Adrenal gland (tissue), 12 donors: ENCODE data around the gene SCT. TPM values are rescaled to one million over a fixed set of nuclear protein-coding genes. Genes with fewer than 3 reads are reported as not detected.
"Not testable (repeated sequence)": the region's sequence is repeated elsewhere in the genome, so short reads cannot be mapped to it uniquely, and the experiment has no call there.

Experiments used
- DNase-seq, 7 donors: peaks; one replicate each; pipeline ENCODE4 v3.0.0-alpha.2; 2019 to 2020
- H3K27ac ChIP-seq, 5 donors: fragments of 200-600 bp; sonication (generic) in 4 of 5; 1 replicate in 3 of 5; 2 replicates in 2 of 5; pipeline versions ENCODE4 v1.5.1 to v1.8.0; 2016 to 2020; ENCODE audit warnings: mild to moderate bottlenecking in 1 of 5
- H3K27me3 ChIP-seq: fragments of 200-600 bp; 2 replicates; pipeline ENCODE4 v1.8.0; 2021
- H3K36me3 ChIP-seq, 2 donors: fragments of 200-600 bp; replicated peaks in 1 of 2; 1 replicate in 1 of 2; 2 replicates in 1 of 2; pipeline versions ENCODE4 v1.5.1 to v1.8.0; 2018 to 2022
- H3K4me1 ChIP-seq, 2 donors: fragments of 200-600 bp; replicated peaks in 1 of 2; 1 replicate in 1 of 2; 2 replicates in 1 of 2; pipeline versions ENCODE4 v1.5.1 to v1.8.0; 2018 to 2021
- H3K4me3 ChIP-seq, 4 donors: fragments of 200-600 bp; sonication (generic) in 3 of 4; one replicate each; pipeline ENCODE4 v1.5.1; 2016 to 2018
- H3K9me3 ChIP-seq, 3 donors: fragments of 200-600 bp; sonication (generic) in 1 of 3; replicated peaks in 1 of 3; 1 replicate in 2 of 3; 2 replicates in 1 of 3; pipeline versions ENCODE4 v1.5.1 to v1.8.0; 2016 to 2021
- CTCF ChIP-seq, 6 experiments: fragments of 450-650 bp in 4 of 6; fragments of 200-600 bp in 2 of 6; sonication (generic) in 1 of 6; IDR thresholded peaks; 1 replicate in 5 of 6; 2 replicates in 1 of 6; pipeline versions ENCODE4 v1.5.1 to v1.8.0; 2016 to 2021; ENCODE audit warnings: antibody characterized with exemption in 6 of 6, mild to moderate bottlenecking in 2 of 6, moderate library complexity in 1 of 6
- POLR2A ChIP-seq, 2 donors: fragments of 450-650 bp; IDR thresholded peaks; one replicate each; pipeline ENCODE4 v1.6.1; 2017; ENCODE audit warnings: antibody characterized with exemption in 2 of 2, mild to moderate bottlenecking in 2 of 2, moderate library complexity in 1 of 2
- WGBS, 4 donors: extraction: QIAGEN DNeasy Blood & Tissue Kit in 2 of 4; methylation state at CpG; one replicate each; pipeline versions ENCODE4 v1.1.5 to v1.1.7; 2013 to 2017; 5-methylcytosine and 5-hydroxymethylcytosine counted together
- intact Hi-C, 2 donors: fragments of 100-400 bp; cut with DNase I; formaldehyde crosslinking; loops; one replicate each; pipeline versions ENCODE4 v1.14.1 to v1.15.0; 2022 to 2023
- polyA plus RNA-seq, 3 donors: library from polyadenylated mRNA; stranded (reverse); fragments of 200-250 nt in 2 of 3; fragments of 350-450 nt in 1 of 3; fragmentation: Illumina TruSeq in 1 of 3; extraction: RNeasy Lipid Tissue Mini Kit (QIAGEN cat#74804) in 1 of 3; gene quantifications; one replicate each; pipeline ENCODE4 v1.2.3, GENCODE V29; 2013 to 2014
- total RNA-seq, 9 donors: library from RNA; depleted of rRNA in 4 of 9; stranded (reverse); fragments of >200 nt in 4 of 9; fragments of 120-200 nt in 1 of 9; fragmentation: NEBNext Ultra II Directional in 1 of 9; extraction: Animal tissue kit (Norgen Biotek cat#: 25700) in 1 of 9; gene quantifications; one replicate each; pipeline versions ENCODE4 v1.1.0 to v1.2.4, GENCODE V29; 2013 to 2023
- donor health status: healthy with polysubstance abuse.
- donor health status: Bipolar disorder and iron deficiency.
- donor health status: DM: yes; HTN: yes; CAD: no.
- donor health status: DM: no; HTN: no; CAD: no.
- donor health status: DM: no; HTN: no; CAD: no.
- donor health status: DM: yes; HTN: yes; CAD: no.

Gene SCT
- total and polyA plus RNA-seq, 12 donors = 0.61 to 0.67 TPM; not detected in 10

GRCh38 chr11:650482-650881, 23.5 kb upstream of the SCT start:
- intact Hi-C loops = no loop called here
- TF ChIP-seq CTCF (IDR thresholded peaks at IDR 0.05) = no peak
- no peak for TF ChIP-seq POLR2A (IDR thresholded peaks at IDR 0.05)
- no peaks in the 10 kb centered on the region for H3K4me1 ChIP-seq
- no peak for DNase-seq
- WGBS, 4 donors = 89 to 93% (median 91%) methylated on average over 9 to 10 of the region's 10 CpGs
- H3K27ac ChIP-seq = no peak overlapping the region
- H3K27me3 ChIP-seq = no peaks in the 10 kb centered on the region
- H3K9me3 ChIP-seq = no peaks in the 10 kb centered on the region
- H3K36me3 ChIP-seq = peaks cover 0 to 13% of the 10 kb centered on the region in 2 donors
- no peak overlapping the region for H3K4me3 ChIP-seq

GRCh38 chr11:647672-648158, 20.7 kb upstream of the SCT start:
- WGBS, 4 donors = 88 to 95% (median 93%) methylated on average over 8 to 10 of the region's 14 CpGs
- H3K4me3 ChIP-seq, H3K9me3 ChIP-seq, DNase-seq, intact Hi-C loops, H3K27me3 ChIP-seq, H3K4me1 ChIP-seq, H3K27ac ChIP-seq: not testable (repeated sequence)
- H3K36me3 ChIP-seq = peaks cover 0 to 10% of the 10 kb centered on the region in 2 donors

GRCh38 chr11:646214-646613, 19.2 kb upstream of the SCT start:
- H3K4me3 ChIP-seq = no peak overlapping the region
- WGBS, 4 donors = 85 to 93% (median 87%) methylated on average over 11 to 14 of the region's 14 CpGs
- intact Hi-C loops = no loop called here
- TF ChIP-seq POLR2A (IDR thresholded peaks at IDR 0.05) (no peak), CTCF (IDR thresholded peaks at IDR 0.05) (no peak)
- no peaks in the 10 kb centered on the region for H3K27me3 ChIP-seq
- peaks cover 0 to 12% of the 10 kb centered on the region in 2 donors for H3K36me3 ChIP-seq
- H3K27ac ChIP-seq = no peak overlapping the region
- no peak for DNase-seq
- H3K4me1 ChIP-seq = no peaks in the 10 kb centered on the region
- H3K9me3 ChIP-seq = no peaks in the 10 kb centered on the region

GRCh38 chr11:645536-645935, 18.6 kb upstream of the SCT start:
- no peaks in the 10 kb centered on the region for H3K27me3 ChIP-seq
- H3K27ac ChIP-seq = no peak overlapping the region
- no peaks in the 10 kb centered on the region for H3K9me3 ChIP-seq
- H3K4me1 ChIP-seq = no peaks in the 10 kb centered on the region
- peaks cover 0 to 6% of the 10 kb centered on the region in 2 donors for H3K36me3 ChIP-seq
- WGBS, 4 donors = 87 to 90% (median 88%) methylated on average over 11 to 16 of the region's 16 CpGs
- intact Hi-C loops = no loop called here
- no peak for TF ChIP-seq POLR2A (IDR thresholded peaks at IDR 0.05)
- TF ChIP-seq CTCF (IDR thresholded peaks at IDR 0.05) = no peak
- no peak for DNase-seq
- H3K4me3 ChIP-seq = no peak overlapping the region
